NCI-H748 (cell line): ENCODE measurements around the gene TRAPPC1.

Experiments used
- DNase-seq: peaks from one replicate; lab custom pipeline; 2025; ENCODE audit not compliant: unreplicated experiment; lab: John Stamatoyannopoulos, UW

The TRAPPC1 gene

GRCh38 chr17:7903154-7904103, 28.3 kb downstream of the TRAPPC1 start:
- no peak for DNase-seq

DNA sequence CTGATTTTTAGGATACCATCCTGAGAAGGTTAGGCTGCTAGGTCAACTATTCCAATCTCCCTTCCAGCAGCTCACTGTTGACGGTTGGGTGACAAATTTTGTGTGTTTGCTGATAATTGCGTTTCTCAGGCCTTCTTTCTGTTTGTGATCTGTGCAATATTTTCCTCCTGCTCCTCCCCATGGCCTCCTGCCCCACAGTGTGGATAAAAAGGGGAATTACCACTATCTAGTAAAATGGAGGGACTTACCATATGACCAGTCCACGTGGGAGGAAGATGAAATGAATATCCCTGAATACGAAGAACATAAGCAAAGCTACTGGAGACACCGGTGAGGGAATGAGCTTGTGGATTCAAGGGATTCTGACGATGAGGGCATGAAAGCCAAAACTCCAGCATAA, 34.0 kb downstream of the TRAPPC1 start:
- peak; percentile 15 for DNase-seq

GRCh38 chr17:7897090-7897489, 34.7 kb downstream of the TRAPPC1 start:
- DNase-seq, result no peak

GRCh38 chr17:7894866-7895265, 36.9 kb downstream of the TRAPPC1 start:
- DNase-seq, result no peak

GRCh38 chr17:7894226-7894625, 37.5 kb downstream of the TRAPPC1 start:
- DNase-seq, result no peak

DNA sequence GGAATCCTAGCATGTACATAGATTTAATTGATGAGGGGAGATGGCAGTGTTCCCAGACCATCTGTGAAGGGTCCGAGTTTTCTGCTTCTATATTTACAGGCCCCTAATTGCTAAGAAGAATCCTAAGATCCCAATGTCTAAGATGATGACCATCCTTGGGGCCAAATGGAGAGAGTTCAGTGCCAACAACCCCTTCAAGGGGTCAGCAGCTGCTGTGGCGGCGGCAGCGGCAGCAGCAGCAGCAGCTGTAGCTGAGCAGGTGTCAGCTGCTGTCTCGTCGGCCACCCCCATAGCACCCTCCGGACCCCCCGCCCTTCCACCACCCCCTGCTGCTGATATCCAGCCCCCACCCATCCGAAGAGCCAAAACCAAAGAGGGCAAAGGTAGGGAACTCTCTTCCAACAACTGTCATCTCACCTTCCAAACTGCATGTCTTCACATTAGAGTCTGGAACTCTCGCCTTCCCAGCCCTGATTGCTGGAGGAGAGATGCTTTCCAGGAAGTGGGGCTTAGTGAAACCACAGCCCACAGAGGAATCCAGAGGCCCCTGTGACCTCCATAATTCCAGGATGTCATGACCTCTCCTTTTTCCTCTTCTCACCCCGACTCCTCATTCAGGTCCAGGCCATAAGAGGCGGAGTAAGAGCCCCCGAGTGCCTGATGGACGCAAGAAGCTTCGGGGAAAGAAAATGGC, 38.4 kb downstream of the TRAPPC1 start:
- DNase-seq, result no peak

DNA sequence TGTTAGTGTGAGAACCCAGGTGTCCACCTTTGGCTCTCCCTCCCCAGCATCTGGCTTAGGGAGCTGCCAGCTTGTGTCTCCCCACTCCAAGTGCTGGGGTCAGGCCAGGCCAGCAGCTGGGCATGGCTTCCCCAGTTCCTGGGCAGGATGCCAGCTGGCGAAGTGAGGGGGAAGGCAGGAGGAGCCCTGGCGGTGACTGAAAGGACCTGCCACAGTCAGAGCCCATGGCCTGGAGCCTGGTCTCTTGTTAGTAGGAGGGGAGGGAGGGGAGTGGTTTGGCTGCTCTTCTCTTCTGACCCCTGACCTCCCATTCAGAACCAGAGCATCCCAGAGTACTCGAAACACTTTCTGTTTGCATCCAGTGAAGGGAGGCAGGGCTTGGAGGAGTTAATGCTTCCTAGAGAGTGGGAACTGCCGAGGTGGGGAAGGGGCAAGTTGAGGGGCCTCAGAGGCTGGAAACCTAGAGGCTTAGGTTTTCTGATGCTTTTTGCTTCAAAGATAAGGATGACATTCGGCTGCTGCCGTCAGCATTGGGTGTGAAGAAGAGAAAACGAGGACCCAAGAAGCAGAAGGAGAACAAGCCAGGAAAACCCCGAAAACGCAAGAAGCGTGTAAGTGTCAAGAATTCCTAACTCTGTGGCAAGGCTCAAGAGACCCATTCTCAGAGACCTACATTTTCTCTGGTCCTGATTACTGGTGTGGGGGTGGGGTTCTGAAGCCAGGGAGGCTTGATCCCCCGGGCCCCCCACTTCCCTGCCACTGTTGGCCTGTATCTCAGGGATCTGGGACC, 42.4 kb downstream of the TRAPPC1 start:
- peak; percentile 98 for DNase-seq

GRCh38 chr17:7888184-7888920, 43.4 kb downstream of the TRAPPC1 start, which contains the start of gene CHD3:
TSS of gene CHD3 (plus strand) at chr17:7888789. CDS start at chr17:7889001, 212 bp downstream.
- peak; percentile 81 for DNase-seq

GRCh38 chr17:7887482-7888183, 44.1 kb downstream of the TRAPPC1 start:
- DNase-seq, result peak; percentile 97

DNA sequence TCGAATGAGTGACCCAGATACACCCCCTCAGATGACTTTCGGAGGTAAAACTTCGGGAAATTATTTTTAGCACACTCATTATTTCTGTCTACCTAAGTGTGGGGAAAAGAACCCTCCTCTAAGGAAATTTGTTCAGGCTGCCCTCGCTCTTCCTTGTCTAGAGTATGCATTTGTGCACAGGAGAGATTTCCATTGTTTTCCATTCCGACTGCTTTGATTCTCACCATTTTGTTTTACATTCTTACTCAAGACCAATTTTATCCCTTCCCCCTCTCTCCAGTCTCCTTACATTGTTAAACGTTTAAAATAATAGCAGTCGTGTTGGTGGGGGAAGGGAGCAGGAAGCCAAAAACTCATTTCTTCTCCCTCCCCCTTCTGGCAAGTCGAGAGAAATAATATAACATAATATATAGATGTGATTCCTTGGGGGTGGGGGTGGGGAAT, 44.7 kb downstream of the TRAPPC1 start:
- DNase-seq, result peak; percentile 89

DNA sequence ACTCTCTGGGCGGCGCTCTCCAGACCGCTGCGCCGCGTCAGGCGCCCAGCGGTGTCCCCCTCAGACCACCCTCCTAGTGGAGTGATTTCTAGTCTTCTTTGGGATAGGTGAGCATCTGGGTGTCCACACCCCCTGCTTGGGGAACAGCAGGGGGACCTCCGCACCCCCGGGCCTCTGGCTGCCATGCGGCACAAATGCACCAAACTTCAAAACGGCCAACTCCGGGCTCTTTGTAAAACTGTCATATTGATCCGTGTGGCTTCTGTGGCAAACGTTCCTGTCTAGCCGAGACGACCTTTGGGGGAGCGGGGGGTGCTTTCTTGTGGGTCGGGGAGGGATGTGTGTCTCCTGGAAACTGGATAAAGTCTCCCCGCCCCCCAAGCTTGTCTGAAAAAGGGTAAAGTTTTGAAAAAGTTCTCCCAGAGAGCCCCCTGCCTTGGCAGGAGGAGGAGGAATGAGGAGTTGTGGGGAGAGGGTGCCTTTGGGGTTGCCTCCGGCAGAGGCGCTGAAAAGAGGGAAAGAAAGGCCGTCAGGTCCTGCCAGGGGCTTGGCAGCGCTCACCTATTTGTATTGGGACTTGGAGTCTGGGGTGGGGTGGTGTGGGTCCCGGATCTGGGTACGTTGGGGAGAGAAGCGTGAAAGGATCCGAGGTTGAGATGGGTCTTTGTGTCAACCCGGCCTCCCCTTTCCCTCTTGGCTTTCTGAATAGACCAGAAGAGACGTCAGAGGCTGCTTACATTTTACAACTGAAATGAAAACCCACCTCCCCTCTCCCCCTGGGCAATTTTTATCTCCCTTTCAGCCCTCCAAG, 45.3 kb downstream of the TRAPPC1 start:
- DNase-seq, result peak; percentile 66

DNA sequence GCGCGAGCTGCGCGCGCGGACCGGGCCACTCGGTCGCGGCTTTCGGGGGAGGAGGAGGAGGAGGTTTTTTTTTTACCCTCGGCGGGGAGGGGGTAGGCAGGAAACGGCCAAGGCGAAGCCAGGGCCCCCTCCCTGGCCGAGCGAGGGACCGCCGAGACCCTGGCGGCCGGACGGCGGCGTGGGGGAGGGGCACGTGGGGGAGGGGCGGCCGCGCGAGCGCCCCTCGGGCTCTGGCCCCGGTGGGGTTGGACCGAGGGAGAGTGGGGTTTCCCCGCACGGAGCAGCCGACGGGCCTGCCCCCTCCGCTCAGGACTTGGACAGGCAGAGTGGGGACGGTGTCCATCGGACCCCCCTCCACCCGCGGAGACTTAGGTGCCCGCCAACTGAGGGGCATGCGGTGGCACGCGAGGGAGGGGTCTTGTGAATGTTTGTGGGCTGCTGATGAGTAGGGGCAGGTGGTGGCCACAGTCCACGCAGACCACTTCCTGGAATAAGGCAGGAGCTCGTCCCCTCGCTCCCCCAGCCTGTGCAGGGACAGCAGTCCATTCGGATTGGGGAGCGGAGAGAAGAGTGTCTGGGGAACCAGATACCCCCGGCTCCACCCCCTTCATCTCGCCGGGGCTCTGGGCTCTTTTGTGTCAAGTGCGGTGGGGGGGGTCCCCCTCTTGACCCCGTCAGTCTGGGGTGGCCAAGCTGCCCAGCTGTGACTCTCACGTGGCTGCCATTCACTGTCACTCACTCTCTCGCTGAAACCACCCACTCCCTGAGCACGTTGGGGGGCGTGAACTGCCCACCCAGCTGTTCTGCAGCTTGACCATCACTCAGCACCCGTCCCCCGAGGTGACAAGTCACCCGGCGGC, 46.1 kb downstream of the TRAPPC1 start:
- peak; percentile 78 for DNase-seq

DNA sequence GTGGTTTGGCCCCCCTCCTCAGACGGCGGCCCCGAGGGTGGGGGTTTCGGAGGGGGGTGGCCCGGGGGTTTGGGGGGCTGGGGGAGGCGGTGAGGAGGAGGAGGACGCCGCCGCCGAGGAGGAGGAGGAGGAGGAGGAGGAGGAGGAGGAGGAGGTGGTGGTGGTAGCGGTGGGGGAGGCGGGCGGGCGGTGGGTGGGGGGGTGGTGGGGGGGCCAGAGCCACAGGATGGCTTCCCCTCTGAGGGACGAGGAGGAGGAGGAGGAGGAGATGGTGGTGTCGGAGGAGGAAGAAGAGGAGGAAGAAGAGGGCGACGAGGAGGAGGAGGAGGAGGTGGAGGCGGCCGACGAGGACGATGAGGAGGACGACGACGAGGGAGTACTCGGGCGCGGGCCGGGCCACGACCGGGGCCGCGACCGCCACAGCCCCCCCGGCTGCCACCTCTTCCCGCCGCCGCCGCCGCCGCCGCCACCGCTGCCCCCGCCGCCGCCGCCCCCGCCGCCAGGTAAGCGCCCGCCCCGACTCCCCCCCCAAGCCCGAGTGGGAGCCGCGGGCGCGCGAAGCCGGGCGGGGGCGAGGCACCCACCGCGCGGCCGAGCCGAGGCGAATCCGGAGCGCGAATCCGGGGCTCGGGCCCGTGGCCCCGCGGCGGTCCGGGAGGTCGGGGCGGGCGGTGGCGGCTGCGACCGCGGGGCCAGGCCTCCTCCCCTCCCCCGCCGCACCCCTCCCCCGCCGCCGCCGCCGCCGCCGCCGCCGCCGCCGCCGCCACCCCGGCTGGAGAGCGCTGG, 47.0 kb downstream of the TRAPPC1 start:
- peak; percentile 32 for DNase-seq

- peak; percentile 45 for DNase-seq
Measured at GRCh38 chr17:7883781-7884386, 47.9 kb downstream of the TRAPPC1 start.

GRCh38 chr17:7882629-7883028, 49.1 kb downstream of the TRAPPC1 start:
- no peak for DNase-seq

- DNase-seq, result peak; percentile 49
Measured at GRCh38 chr17:7882068-7882467, 49.7 kb downstream of the TRAPPC1 start.
